ENCODE results near the gene BZW1. TPM values are rescaled to one million over a fixed set of nuclear protein-coding genes. Genes with fewer than 3 reads are reported as not detected.
"Not testable (repeated sequence)": the region's sequence is repeated elsewhere in the genome, so short reads cannot be mapped to it uniquely, and the experiment has no call there.

The BZW1 gene
- total RNA-seq, 1 donor from 2014 or later = 232 TPM

DNA sequence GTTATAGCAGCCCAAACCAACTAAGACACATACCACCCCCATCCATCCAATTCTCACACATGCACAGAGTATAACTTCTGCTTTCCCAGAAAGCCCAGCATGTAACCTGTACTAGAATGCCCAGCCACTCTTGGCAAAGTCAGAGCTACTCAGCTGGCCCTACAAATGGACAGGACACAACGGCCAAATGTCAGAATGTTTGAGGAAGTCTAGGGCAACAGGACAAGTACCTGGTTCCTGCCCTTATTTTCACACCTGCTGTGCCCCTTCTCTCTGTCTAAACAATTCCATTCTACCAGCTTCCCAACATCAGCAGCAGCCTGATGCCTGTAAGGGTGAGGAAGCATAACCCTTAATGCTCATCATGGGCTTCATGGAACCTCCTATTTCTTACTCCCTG, 15.1 kb upstream of the BZW1 start:
- no peaks in the 10 kb centered on the region for H3K9me3 Mint-ChIP-seq (ENCODE audit: unreplicated experiment)
- no peaks in the 10 kb centered on the region for H3K36me3 Mint-ChIP-seq (ENCODE audit: unreplicated experiment)
- H3K4me1 Mint-ChIP-seq (ENCODE audit: low read depth, unreplicated experiment) = no peaks in the 10 kb centered on the region
- no peak for DNase-seq
- no peak overlapping the region for H3K4me3 Mint-ChIP-seq (ENCODE audit: unreplicated experiment)
- no peak overlapping the region for H3K27ac Mint-ChIP-seq (ENCODE audit: unreplicated experiment)
- no peak for TF ChIP-seq CTCF (IDR thresholded peaks at IDR 0.05; ENCODE audit: partially characterized antibody, unreplicated experiment)
- H3K27me3 Mint-ChIP-seq (ENCODE audit: unreplicated experiment) = peaks cover 2% of the 10 kb centered on the region

GRCh38 chr2:200797242-200797770, 14.4 kb upstream of the BZW1 start:
- Mint-ChIP-seq H3K4me3 (ENCODE audit: unreplicated experiment) (no peak overlapping the region), H3K27ac (ENCODE audit: unreplicated experiment) (no peak overlapping the region), H3K4me1 (ENCODE audit: low read depth, unreplicated experiment) (no peaks in the 10 kb centered on the region), H3K27me3 (ENCODE audit: unreplicated experiment) (peaks cover 2% of the 10 kb centered on the region), H3K36me3 (ENCODE audit: unreplicated experiment) (no peaks in the 10 kb centered on the region), H3K9me3 (ENCODE audit: unreplicated experiment) (no peaks in the 10 kb centered on the region)
- TF ChIP-seq CTCF (IDR thresholded peaks at IDR 0.05; ENCODE audit: partially characterized antibody, unreplicated experiment) = no peak
- DNase-seq = no peak

DNA sequence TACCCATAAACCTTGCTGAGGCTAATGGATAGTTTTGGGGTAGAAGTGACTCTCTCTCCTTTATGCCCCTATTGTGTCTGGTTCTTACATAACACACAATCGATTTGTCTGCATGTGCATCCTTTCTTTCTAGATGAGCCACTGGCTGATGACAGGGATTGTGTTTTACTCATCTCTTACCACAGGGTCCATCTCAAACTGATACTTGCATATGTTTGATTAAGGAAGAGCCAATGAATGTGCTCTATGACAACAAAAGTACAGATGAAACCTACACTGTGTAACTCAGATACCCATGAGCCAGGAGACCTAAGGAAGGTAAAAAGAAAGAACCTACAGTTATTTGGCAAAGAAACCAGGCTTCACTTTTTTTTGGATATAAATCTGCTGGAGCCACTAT, 13.2 kb upstream of the BZW1 start:
- Mint-ChIP-seq H3K27me3 (ENCODE audit: unreplicated experiment) (peaks cover 2% of the 10 kb centered on the region), H3K4me3 (ENCODE audit: unreplicated experiment) (no peak overlapping the region), H3K4me1 (ENCODE audit: low read depth, unreplicated experiment) (no peaks in the 10 kb centered on the region), H3K9me3 (ENCODE audit: unreplicated experiment) (no peaks in the 10 kb centered on the region), H3K27ac (ENCODE audit: unreplicated experiment) (no peak overlapping the region), H3K36me3 (ENCODE audit: unreplicated experiment) (no peaks in the 10 kb centered on the region)
- no peak for DNase-seq
- TF ChIP-seq CTCF (IDR thresholded peaks at IDR 0.05; ENCODE audit: partially characterized antibody, unreplicated experiment) = no peak

- DNase-seq = no peak
- H3K4me1 Mint-ChIP-seq (ENCODE audit: low read depth, unreplicated experiment) = no peaks in the 10 kb centered on the region
- no peaks in the 10 kb centered on the region for H3K36me3 Mint-ChIP-seq (ENCODE audit: unreplicated experiment)
- H3K4me3 Mint-ChIP-seq (ENCODE audit: unreplicated experiment) = no peak overlapping the region
- H3K27ac Mint-ChIP-seq (ENCODE audit: unreplicated experiment) = no peak overlapping the region
- peaks cover 2% of the 10 kb centered on the region for H3K27me3 Mint-ChIP-seq (ENCODE audit: unreplicated experiment)
- TF ChIP-seq CTCF (IDR thresholded peaks at IDR 0.05; ENCODE audit: partially characterized antibody, unreplicated experiment) = no peak
- no peaks in the 10 kb centered on the region for H3K9me3 Mint-ChIP-seq (ENCODE audit: unreplicated experiment)
Measured at GRCh38 chr2:200800458-200800857, 11.3 kb upstream of the BZW1 start.

- not testable (repeated sequence) for H3K9me3 Mint-ChIP-seq (ENCODE audit: unreplicated experiment); H3K4me3 Mint-ChIP-seq (ENCODE audit: unreplicated experiment); H3K27me3 Mint-ChIP-seq (ENCODE audit: unreplicated experiment); H3K36me3 Mint-ChIP-seq (ENCODE audit: unreplicated experiment); H3K4me1 Mint-ChIP-seq (ENCODE audit: low read depth, unreplicated experiment); H3K27ac Mint-ChIP-seq (ENCODE audit: unreplicated experiment); DNase-seq
Measured at GRCh38 chr2:200801431-200801830, 10.3 kb upstream of the BZW1 start.

All from glutamatergic neuron (in vitro differentiated cells).